PC-3 (cell line): ENCODE measurements around the gene SLC38A2.

Experiments used
- EZH2 ChIP-seq: fragments of 300-600 bp; sonication (generic); IDR thresholded peaks from one replicate; pipeline ENCODE4 v1.6.1; 2017; ENCODE audit warnings: antibody characterized with exemption, mild to moderate bottlenecking, low read length; ENCODE audit not compliant: unreplicated experiment
- EZH2phosphoT487 ChIP-seq: fragments of 300-600 bp; sonication (generic); IDR thresholded peaks from 2 replicates; pipeline ENCODE4 v1.6.1; 2018; ENCODE audit warnings: mild to moderate bottlenecking, antibody characterized with exemption, low read length, borderline replicate concordance
- TF ChIP-seq, protein P1 (sequence below): fragments of 300-600 bp; sonication (generic); conservative IDR thresholded peaks from 2 replicates; pipeline ENCODE4 v1.5.1; 2017; ENCODE audit warnings: antibody characterized with exemption, low read depth, mild to moderate bottlenecking, low read length

DNA sequence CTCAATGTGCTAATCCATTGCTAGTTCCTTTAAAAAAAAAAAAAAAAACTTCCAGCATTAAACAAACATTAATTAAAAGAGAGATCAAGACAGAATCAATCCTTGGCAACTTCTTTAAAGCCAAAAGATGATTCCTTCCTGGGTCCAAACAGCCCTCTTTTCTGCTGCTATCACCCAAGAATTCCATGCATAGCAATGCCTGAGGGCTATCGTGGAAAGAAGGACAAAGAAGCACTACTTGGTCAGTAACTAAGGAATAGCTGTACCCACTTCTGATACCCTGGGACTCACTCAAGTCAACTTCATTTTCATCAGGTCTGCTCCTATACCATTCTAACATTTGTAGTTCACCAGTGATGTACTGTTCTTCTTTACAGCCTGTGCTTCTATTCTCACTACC lies 51.8 kb downstream of the SLC38A2 start:
- TF ChIP-seq, protein P1, sequence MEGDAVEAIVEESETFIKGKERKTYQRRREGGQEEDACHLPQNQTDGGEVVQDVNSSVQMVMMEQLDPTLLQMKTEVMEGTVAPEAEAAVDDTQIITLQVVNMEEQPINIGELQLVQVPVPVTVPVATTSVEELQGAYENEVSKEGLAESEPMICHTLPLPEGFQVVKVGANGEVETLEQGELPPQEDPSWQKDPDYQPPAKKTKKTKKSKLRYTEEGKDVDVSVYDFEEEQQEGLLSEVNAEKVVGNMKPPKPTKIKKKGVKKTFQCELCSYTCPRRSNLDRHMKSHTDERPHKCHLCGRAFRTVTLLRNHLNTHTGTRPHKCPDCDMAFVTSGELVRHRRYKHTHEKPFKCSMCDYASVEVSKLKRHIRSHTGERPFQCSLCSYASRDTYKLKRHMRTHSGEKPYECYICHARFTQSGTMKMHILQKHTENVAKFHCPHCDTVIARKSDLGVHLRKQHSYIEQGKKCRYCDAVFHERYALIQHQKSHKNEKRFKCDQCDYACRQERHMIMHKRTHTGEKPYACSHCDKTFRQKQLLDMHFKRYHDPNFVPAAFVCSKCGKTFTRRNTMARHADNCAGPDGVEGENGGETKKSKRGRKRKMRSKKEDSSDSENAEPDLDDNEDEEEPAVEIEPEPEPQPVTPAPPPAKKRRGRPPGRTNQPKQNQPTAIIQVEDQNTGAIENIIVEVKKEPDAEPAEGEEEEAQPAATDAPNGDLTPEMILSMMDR: no peak
- TF ChIP-seq EZH2 (no peak), EZH2phosphoT487 (no peak)
